DMS153 treated with DMSO at 0.1 percent for 48 hours (cell line): ENCODE data around the gene LEMD2.

Experiments used
- DNase-seq: peaks from one replicate; lab custom pipeline; 2025; ENCODE audit not compliant: unreplicated experiment; lab: John Stamatoyannopoulos, UW

LEMD2 gene

GRCh38 chr6:33759887-33760629 lies 28.9 kb downstream of the LEMD2 start:
- no peak for DNase-seq

- peak; percentile 24 for DNase-seq
Measured at GRCh38 chr6:33758815-33759216, 30.1 kb downstream of the LEMD2 start.

DNA sequence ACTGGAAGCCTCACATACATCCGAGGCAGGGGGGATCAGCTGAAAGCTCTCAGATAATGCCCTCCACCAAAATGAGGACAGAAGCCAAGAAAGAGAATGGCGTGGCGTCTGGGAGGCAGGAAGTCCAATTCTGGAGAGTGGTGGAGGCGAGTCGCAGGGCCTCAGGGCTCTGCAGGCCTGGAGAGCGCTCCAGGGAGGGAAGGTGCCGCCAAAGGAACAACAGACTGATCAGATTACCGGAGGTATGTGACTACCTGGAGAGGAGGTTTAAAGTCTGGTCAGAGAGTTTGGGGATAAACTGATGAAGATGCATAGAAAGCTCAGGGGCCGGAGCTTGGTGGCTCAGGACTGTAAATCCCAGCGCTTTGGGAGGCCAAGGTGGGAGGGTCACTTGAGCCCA lies 31.0 kb downstream of the LEMD2 start:
- DNase-seq = no peak

GRCh38 chr6:33757113-33757512 lies 31.8 kb downstream of the LEMD2 start:
- DNase-seq = no peak

- DNase-seq = no peak
Measured at GRCh38 chr6:33756211-33756954, 32.5 kb downstream of the LEMD2 start.

DNA sequence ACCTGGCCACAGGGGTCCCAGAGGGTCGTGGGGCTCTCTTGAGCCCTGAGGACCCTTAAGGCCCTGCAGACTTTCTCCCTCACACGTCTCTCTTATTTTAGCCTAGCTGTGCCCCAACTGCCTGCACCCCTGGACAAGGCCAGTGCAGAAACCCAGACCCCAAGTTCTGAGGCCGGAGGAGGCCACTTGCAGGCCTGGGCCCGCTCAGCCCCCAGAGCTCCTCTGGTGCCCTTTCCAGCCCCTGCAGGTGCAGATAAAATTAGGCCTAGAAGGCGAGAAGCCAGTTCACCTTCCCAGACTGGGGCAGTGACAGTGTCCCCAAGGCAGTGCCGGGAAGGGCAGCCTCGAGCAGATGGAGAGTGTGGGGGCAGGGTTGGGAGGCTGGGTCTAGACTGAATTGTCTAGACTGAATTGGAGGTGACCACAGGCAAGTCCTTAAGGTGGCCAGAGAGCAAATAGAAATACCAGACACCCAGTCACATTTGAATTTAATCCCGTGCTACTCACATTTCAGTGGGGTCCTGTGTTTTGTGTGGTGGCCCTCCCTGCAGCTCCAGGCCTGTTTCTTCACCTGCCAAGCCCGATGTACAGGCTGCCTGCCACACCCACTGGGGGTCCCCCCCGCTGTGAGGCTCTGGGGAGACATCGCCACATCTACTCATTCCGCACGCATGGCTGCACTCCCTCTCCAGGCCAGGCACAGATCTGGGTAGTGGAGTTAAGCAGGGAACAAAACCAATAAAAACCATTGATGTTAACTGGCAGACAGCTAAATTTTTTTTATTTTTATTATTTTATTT lies 33.7 kb downstream of the LEMD2 start:
- no peak for DNase-seq

- DNase-seq = no peak
Measured at GRCh38 chr6:33754222-33754621, 34.7 kb downstream of the LEMD2 start.

GRCh38 chr6:33752646-33753015 lies 36.3 kb downstream of the LEMD2 start:
- DNase-seq = no peak

DNA sequence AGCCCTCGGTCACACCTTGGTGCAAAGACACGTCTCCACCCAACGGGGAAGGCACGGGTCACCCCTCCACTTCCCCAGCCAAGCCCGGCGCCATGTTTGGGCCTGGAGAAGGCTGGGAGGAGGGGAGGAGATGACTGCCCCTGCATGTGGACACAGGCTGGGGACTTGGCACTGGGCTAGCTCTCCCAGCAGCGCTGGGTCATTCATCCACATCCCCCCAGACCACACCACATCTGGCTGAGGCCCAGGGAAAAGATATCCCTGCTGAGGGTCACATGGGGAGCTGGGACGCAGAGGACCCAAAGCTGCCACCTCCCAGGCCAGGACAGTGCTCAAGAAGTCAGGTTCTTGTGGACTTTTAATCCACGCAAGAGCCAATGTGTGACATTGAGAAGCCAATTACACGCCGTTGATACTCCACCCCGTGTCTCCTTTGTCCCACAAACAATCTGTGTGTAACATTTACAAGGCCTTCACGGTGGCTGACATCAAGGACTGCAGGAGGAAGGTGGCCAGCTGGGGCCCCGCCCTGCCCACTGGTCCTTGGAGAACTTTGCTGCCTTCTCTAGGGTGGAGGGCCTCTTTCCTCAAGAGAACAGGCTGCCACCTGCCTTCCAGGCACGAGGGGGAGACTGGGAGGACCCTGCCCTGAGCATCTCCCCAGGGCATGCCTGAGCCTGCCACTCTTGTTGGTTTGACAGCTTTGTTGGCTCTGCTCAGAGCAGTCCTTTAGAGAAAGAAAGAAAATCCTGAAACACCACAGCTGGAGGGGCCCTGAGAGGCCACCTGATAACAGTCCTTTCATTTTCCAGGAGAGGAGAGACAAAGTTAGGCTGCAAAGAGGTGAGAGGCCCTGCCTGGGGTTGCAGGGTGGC lies 36.9 kb downstream of the LEMD2 start:
- DNase-seq = peak; percentile 40

- DNase-seq = no peak
Measured at GRCh38 chr6:33750244-33750991, 38.5 kb downstream of the LEMD2 start.

DNA sequence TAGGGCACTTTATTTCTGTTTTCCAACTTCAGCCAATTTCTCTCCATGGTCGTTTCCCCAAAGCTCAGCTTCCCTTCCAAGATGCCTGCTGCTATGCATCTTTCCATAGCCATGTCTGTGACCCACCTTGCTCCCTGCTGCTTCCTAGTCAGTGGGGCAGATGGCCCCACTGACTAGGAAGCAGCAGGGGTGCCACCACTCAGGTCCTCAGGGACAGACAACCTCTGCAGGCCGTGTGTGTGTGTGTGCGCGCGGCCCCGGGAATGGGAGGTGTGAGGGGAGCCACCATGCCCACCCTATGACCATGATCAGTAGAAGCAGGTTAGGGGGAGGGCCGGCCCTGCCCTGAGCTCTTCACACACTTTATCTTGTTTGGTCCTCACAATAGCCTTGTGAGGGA lies 39.5 kb downstream of the LEMD2 start:
- DNase-seq = no peak

DNA sequence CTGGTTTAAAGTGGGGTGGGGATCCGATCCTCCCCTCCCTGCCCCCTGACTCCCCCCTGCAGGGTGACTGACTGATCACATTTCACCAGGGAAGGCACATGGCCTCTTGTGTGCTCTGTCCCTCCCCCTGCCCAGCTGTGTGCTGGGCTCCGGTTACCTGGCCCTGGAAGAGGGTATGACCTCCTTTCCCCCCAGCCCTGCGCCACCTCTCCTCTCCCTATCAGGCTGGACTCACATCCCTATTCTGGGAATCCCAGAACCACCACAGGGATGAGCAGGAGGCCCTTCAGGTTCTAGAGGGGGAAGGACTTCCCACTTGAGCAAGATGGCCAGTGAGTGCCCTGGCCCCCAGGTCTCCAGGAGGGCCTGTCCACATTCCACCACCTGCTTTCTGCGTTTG lies 40.1 kb downstream of the LEMD2 start:
- DNase-seq = no peak

- DNase-seq = no peak
Measured at GRCh38 chr6:33747823-33748222, 41.1 kb downstream of the LEMD2 start.

DNA sequence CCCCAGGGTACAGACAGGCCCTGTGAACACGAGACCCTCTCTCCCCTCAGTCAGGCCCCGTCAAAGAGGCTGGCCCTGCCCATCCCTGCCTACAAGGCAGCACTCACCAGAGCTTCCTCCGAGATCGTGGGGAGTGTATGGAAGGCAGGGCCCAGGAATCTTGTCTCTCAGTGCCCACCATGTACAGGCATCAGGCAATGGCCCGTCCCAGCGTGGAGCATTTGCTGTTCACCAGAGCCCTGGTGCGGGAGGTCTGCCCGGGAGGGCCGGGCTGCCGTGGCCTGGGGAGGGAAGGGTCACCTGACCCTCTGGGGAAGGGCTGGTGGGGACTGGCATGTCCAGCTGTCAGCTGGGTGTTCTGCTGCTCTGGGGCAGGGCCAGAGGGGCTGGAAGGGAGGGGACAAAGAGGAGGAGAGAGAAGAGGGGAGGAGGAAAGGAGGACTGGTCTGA lies 42.3 kb downstream of the LEMD2 start, which contains the start of gene IP6K3:
IP6K3 (minus strand) TSS at position 255 of the 450 bp plus-strand sequence. CDS start 11,429 bp downstream, outside the sequence.
- no peak for DNase-seq

GRCh38 chr6:33746036-33746600 lies 42.8 kb downstream of the LEMD2 start:
- DNase-seq = no peak

DNA sequence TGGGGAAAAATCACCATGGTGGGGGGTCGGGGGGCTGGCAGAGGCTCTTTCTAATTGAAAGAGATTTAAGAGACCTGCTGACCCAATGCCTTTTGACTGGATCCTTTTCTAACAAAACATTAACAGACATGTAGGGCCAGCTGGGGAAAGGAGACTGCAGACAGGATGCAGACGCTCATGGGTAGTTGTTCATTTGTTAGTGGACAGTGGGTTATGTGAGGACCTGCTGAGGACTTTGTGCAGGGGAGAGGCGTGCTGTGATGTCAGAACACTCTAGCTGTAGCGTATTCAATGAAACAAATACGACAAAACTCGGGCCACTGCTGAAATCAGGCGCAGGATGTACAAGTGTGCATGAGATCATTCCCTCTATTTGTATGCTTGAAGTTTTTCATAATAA lies 43.4 kb downstream of the LEMD2 start:
- no peak for DNase-seq

DNA sequence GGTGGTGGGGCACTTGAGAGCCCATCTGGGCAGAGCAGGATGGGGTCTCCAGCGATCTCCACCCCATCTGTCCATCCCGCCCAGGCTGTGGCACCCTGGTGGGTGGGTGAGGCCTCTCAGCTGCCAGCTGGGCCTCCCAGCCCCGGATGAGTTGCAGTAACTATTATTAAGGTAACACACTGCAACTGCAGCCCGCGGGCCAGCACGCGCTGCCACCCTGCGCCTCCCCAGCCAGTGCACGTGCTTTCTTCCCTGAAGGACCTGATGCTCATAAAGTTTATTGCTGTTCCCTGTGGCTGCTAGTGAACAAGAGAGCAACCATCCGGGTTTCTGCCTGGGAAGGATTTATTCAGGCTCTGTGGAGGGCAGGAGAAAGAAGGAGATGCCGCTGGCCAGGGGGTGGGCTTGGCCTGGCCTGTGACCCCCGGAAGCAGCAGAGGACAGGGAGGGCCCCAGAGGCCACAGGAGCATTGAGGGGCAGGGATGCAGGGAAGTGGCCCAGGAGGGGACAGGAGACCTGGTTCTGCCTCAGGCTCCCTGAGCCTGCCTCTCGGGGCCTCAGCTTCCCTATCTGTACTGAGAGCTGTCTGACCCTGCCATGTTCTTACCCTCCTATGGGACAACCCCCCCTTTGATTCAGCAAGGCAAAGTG lies 43.9 kb downstream of the LEMD2 start:
- peak; percentile 41 for DNase-seq

- DNase-seq = peak; percentile 76
Measured at GRCh38 chr6:33744001-33744848, 44.7 kb downstream of the LEMD2 start.
